CD4-positive, alpha-beta T cell (primary cell): ENCODE data around the gene PTPRM. TPM values are rescaled to one million over a fixed set of nuclear protein-coding genes. Genes with fewer than 3 reads are reported as not detected.

Source experiments
- ATAC-seq: fragments of 200-7000 bp; cut with Tn5 transposase; one replicate; pipeline ENCODE4 v1.10.0; 2022; ENCODE audit warnings: mild to moderate bottlenecking; ENCODE audit not compliant: poor library complexity
- CTCF ChIA-PET: fragments of 350-600 bp; sonication (Branson Sonifier 250); formaldehyde crosslinking; loops from one replicate; lab custom pipeline; 2021; ENCODE audit warnings: antibody characterized with exemption, inconsistent platforms; lab: Charles Lee
- POLR2A ChIA-PET: fragments of 350-600 bp; sonication (Branson Sonifier 250); formaldehyde crosslinking; loops from one replicate; lab custom pipeline; 2021; ENCODE audit warnings: antibody characterized with exemption, inconsistent platforms; lab: Charles Lee
- DNase-seq, 14 experiments: peaks; one replicate each; pipeline ENCODE4 v3.0.0-alpha.2; 2013 to 2020; ENCODE audit warnings: mixed read lengths in 2 of 14
- H3K27ac ChIP-seq, 2 donors: one replicate each; pipeline versions ENCODE4 v1.5.1 to v1.7.0; 2013; ENCODE audit warnings: low read length in 2 of 2, low read depth in 1 of 2, mild to moderate bottlenecking in 1 of 2
- H3K27me3 ChIP-seq, 2 experiments: 1 replicate in 1 of 2; 2 replicates in 1 of 2; pipeline versions ENCODE4 v1.6.1 to v1.7.0; 2013; ENCODE audit warnings: low read length in 2 of 2, control low read depth in 1 of 2, mild to moderate bottlenecking in 1 of 2, moderate library complexity in 1 of 2; ENCODE audit not compliant: insufficient read depth in 2 of 2, control insufficient read depth in 1 of 2
- H3K36me3 ChIP-seq: one replicate; pipeline ENCODE4 v1.6.1; 2013; ENCODE audit warnings: low read length, control low read depth; ENCODE audit not compliant: insufficient read depth
- H3K4me1 ChIP-seq: one replicate; pipeline ENCODE4 v1.6.1; 2013; ENCODE audit warnings: low read length, control low read depth; ENCODE audit not compliant: insufficient read depth
- H3K4me3 ChIP-seq: one replicate; pipeline ENCODE4 v1.5.1; 2013; ENCODE audit warnings: mild to moderate bottlenecking, low read length, moderate library complexity
- H3K9me3 ChIP-seq, 2 experiments: 1 replicate in 1 of 2; 2 replicates in 1 of 2; pipeline versions ENCODE4 v1.6.1 to v1.7.0; 2013; ENCODE audit warnings: low read length in 2 of 2, mild to moderate bottlenecking in 2 of 2, control low read depth in 1 of 2, moderate library complexity in 1 of 2; ENCODE audit not compliant: control insufficient read depth in 1 of 2, insufficient read depth in 1 of 2
- H3K27ac Mint-ChIP-seq: one replicate; pipeline ENCODE4 v1.8.0; 2020; ENCODE audit warnings: mixed read lengths
- H3K27me3 Mint-ChIP-seq: one replicate; pipeline ENCODE4 v1.8.0; 2021; ENCODE audit warnings: mixed read lengths
- H3K36me3 Mint-ChIP-seq: one replicate; pipeline ENCODE4 v1.8.0; 2021; ENCODE audit warnings: low read depth, mixed read lengths
- H3K4me1 Mint-ChIP-seq: one replicate; pipeline ENCODE4 v1.8.0; 2021; ENCODE audit warnings: low read depth, mixed read lengths
- H3K4me3 Mint-ChIP-seq: one replicate; pipeline ENCODE4 v1.8.0; 2020; ENCODE audit warnings: mild to moderate bottlenecking, mixed read lengths
- H3K9me3 Mint-ChIP-seq: one replicate; pipeline ENCODE4 v1.8.0; 2020; ENCODE audit warnings: mixed read lengths
- intact Hi-C, 2 experiments: fragments of 100-400 bp; cut with DNase I in 1 of 2; cut with micrococcal nuclease in 1 of 2; formaldehyde crosslinking; loops; one replicate each; pipeline versions ENCODE4 v1.15.1 to v1.9.0; 2023 to 2025; cut with DNase I, micrococcal nuclease
- total RNA-seq, 174 experiments: library from RNA in 2 of 174; stranded (reverse) in 2 of 174; gene quantifications; one replicate each; pipeline ENCODE4 v1.2.3 and lab custom pipeline; 2021 to 2026
- TF ChIP-seq, protein P1 (sequence below): fragments of 200-600 bp; IDR thresholded peaks from one replicate; pipeline ENCODE4 v1.8.0; 2022; ENCODE audit warnings: antibody characterized with exemption, mild to moderate bottlenecking

Gene PTPRM
- total RNA-seq, 2 experiments from 2014 or later, result 21.7 to 21.9 TPM

DNA sequence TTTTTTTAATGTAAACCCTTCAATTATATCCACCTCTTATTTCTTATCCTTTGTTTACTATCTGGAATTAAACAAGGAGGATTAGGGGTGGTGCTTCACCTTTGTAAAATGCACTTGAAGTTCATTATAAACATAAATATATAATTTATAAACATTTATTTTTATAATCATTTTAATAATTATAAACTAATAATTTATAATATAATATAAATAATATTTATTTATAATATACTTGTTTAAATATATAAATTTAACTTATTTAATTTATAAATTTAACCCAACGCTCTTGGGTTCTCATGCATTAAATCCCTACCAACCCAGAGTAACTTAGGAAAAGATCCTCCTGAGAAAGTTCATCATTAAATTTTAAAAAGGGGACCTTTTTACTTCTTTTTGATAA is 452.5 kb downstream of the PTPRM start:
- CTCF ChIA-PET, result no interaction called here

DNA sequence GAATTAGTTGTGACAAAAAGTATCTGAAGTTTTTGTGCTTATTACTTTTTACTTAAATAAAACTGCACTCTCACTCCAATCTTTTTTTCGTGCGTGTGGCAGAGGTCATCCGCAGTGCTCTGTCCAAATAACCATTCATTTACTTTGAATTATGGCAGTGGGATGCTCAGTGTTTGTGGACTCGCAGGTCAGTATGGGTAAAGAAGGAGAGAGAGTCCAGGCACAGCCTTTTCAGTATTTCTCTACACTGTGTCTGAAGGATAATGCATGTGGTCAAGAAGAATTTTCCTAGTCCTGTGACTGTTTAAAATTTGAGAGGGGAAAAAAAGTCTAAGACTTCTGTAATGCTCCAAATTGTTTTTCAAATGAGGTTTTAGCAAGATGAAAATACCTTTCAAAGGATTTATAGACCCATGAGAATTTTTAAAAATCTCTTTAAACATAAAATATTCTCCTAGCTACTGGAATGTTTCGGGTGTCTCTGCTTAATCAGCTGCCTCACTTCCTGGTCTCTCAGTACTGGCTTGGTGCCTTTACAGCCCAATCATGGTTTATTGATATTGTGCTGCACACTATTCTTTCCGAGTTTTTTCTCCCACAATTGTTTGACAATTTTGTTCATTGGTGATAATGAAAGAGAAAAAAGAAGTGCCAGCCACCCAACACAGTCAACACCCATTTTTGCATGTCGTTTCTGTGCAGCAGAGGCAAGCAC is 453.2 kb downstream of the PTPRM start:
- Histone ChIP-seq H3K4me3 (no peak overlapping the region), H3K9me3 (no peaks in the 10 kb centered on the region), H3K27ac (no peak overlapping the region), H3K36me3 (no peaks in the 10 kb centered on the region), H3K4me1 (no peaks in the 10 kb centered on the region), H3K27me3 (no peaks in the 10 kb centered on the region)
- Mint-ChIP-seq H3K4me1 (no peaks in the 10 kb centered on the region), H3K27ac (no peak overlapping the region), H3K9me3 (no peaks in the 10 kb centered on the region), H3K4me3 (no peak overlapping the region), H3K27me3 (no peaks in the 10 kb centered on the region), H3K36me3 (no peaks in the 10 kb centered on the region)
- intact Hi-C loops, result no loop called here
- ChIA-PET POLR2A (no interaction called here), CTCF (no interaction called here)
- TF ChIP-seq, protein P1, sequence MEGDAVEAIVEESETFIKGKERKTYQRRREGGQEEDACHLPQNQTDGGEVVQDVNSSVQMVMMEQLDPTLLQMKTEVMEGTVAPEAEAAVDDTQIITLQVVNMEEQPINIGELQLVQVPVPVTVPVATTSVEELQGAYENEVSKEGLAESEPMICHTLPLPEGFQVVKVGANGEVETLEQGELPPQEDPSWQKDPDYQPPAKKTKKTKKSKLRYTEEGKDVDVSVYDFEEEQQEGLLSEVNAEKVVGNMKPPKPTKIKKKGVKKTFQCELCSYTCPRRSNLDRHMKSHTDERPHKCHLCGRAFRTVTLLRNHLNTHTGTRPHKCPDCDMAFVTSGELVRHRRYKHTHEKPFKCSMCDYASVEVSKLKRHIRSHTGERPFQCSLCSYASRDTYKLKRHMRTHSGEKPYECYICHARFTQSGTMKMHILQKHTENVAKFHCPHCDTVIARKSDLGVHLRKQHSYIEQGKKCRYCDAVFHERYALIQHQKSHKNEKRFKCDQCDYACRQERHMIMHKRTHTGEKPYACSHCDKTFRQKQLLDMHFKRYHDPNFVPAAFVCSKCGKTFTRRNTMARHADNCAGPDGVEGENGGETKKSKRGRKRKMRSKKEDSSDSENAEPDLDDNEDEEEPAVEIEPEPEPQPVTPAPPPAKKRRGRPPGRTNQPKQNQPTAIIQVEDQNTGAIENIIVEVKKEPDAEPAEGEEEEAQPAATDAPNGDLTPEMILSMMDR, result no peak
- ATAC-seq (no peak), DNase-seq (no peak)

More for the DNA sequence above, 452.5 kb downstream of the PTPRM start:
- H3K4me3 Mint-ChIP-seq, result no peak overlapping the region
- H3K4me3 ChIP-seq, result no peak overlapping the region
- H3K27me3 ChIP-seq, result no peaks in the 10 kb centered on the region
- TF ChIP-seq, protein P1, result no peak
- H3K27ac Mint-ChIP-seq, result no peak overlapping the region
- no peaks in the 10 kb centered on the region for H3K27me3 Mint-ChIP-seq
- intact Hi-C loops, result no loop called here
- DNase-seq, result no peak
- H3K36me3 Mint-ChIP-seq, result no peaks in the 10 kb centered on the region
- ATAC-seq, result no peak
- H3K36me3 ChIP-seq, result no peaks in the 10 kb centered on the region
- H3K27ac ChIP-seq, result no peak overlapping the region
- no peaks in the 10 kb centered on the region for H3K9me3 Mint-ChIP-seq
- POLR2A ChIA-PET, result no interaction called here
- H3K4me1 Mint-ChIP-seq, result no peaks in the 10 kb centered on the region
- H3K4me1 ChIP-seq, result no peaks in the 10 kb centered on the region
- no peaks in the 10 kb centered on the region for H3K9me3 ChIP-seq

DNA sequence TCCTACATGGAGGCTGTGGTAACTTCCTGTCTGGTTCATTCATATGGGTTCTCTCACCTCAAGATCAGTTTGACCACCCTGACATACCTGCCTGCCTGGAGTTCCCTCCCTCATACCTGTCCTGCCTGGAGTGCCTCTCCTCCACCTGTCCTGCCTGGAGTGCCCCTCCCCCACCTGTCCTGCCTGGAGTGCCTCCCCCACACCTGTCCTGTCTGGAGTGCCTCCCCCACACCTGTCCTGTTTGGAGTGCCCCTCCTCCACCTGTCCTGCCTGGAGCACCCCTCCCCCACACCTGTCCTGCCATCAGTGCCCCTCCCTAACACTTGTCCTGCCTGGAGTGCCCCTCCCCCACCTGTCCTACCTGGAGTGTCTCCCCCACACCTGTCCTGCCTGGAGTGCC is 461.9 kb downstream of the PTPRM start:
- DNase-seq, result peak in 1 of 14 experiments; percentile 8
- H3K27ac ChIP-seq, result no peak overlapping the region
- TF ChIP-seq, protein P1, result no peak
- H3K9me3 ChIP-seq, result peaks cover 0 to 10% of the 10 kb centered on the region in 2 experiments
- peaks cover 5% of the 10 kb centered on the region for H3K4me1 Mint-ChIP-seq
- no peaks in the 10 kb centered on the region for H3K4me1 ChIP-seq
- intact Hi-C loops, result no loop called here
- POLR2A ChIA-PET, result no interaction called here
- no peak overlapping the region for H3K4me3 Mint-ChIP-seq
- H3K36me3 Mint-ChIP-seq, result no peaks in the 10 kb centered on the region
- H3K27me3 Mint-ChIP-seq, result no peaks in the 10 kb centered on the region
- no peak for ATAC-seq
- no peaks in the 10 kb centered on the region for H3K9me3 Mint-ChIP-seq
- H3K27ac Mint-ChIP-seq, result no peak overlapping the region
- H3K4me3 ChIP-seq, result no peak overlapping the region
- H3K27me3 ChIP-seq, result no peaks in the 10 kb centered on the region
- H3K36me3 ChIP-seq, result no peaks in the 10 kb centered on the region
- CTCF ChIA-PET, result no interaction called here
